Measurements from ENCODE around the gene GRIN1.

DNA sequence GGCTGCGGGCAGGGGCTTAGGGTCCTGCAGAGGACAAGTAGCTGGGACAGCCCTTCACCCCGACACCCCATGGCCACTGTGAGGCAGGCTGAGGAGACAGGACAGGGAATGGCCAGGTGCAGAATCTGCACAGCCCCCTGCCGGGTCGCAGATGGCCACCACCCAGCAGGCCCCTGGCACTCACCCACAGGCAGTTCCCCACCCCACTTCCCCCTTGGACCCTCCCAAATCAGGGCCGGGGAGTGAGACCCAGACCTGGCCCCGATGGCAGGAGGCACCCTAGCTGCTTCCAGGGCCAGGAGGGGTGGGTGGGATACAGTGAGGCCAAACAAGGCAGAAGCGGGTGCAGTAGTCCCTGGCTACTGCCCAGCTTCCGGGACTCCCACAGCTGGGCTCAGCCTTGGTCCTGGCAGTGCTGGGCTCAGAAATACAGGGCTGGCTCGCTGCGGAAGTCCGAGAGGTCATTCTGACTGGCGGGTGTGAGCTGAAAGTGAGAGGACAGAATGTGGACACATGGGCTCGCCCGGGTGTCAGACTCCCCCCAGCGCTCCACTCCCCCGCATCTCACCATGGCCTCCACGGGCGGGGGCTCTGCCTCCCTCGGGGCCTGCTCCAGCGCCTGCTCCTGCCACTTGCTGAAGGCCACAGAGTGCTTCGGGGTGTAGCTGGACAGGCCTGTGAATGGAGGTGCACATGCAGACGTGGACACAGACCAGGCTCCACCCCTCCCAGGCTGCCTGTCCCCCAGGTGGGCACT is 52.9 kb downstream of the GRIN1 start:
- TF ChIP-seq POLR2AphosphoS5 (IDR thresholded peaks at IDR 0.05) (no peak), CTCF (IDR thresholded peaks at IDR 0.05) (no peak), POLR2A (IDR thresholded peaks at IDR 0.05) (no peak)
